Measurements from ENCODE around the gene ACADL. TPM values are rescaled to one million over a fixed set of nuclear protein-coding genes. Genes with fewer than 3 reads are reported as not detected.

The ACADL gene
- polyA plus RNA-seq (2012; ENCODE audit: low read depth, missing spikeins) = not detected

- FAIRE-seq (no peak), DNase-seq (ENCODE audit: insufficient read length, low spot score) (peak; percentile 16)
- TF ChIP-seq POLR2A (IDR thresholded peaks at IDR 0.05; ENCODE audit: low read depth, low read length) (no peak), POLR2AphosphoS5 (IDR thresholded peaks at IDR 0.05; ENCODE audit: low read depth, low read length) (no peak), PAX5 (IDR thresholded peaks at IDR 0.05; ENCODE audit: insufficient read depth, low read length, severe bottlenecking) (no peak), SPI1 (IDR thresholded peaks at IDR 0.05; ENCODE audit: low read depth, low read length) (no peak), POU2F2 (IDR thresholded peaks at IDR 0.05; ENCODE audit: low read depth, low read length) (no peak), TAF1 (IDR thresholded peaks at IDR 0.05; ENCODE audit: low read depth, low read length) (no peak)
Observed at GRCh38 chr2:210224941-210225672, at the start of gene ACADL. TSS of gene ACADL (minus strand) at chr2:210225447. CDS start at chr2:210225263, 184 bp downstream.

DNA sequence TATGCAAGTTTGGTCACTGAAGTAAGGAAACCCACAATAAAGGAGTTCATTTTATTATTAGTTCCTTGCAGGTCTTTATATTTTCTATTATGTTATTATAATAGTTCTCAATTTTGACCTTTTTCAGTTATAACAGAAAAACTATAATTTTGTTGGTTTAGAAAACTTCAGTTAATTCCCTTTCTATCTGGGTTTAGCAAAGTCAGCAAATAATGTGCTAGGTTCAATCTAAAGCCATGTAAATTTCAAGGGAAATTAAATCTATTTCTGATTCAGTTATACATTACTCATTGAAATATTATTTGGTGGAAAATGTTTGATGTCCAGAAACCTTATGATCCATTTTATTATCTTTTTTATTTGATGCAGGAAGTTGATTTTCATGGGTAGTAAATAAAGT lies 46.1 kb upstream of the ACADL start:
- DNase-seq (ENCODE audit: insufficient read length, low spot score) (no peak), FAIRE-seq (no peak)

GRCh38 chr2:210269148-210269547 lies 43.9 kb upstream of the ACADL start:
- TF ChIP-seq SPI1 (IDR thresholded peaks at IDR 0.05; ENCODE audit: low read depth, low read length) (no peak), POU2F2 (IDR thresholded peaks at IDR 0.05; ENCODE audit: low read depth, low read length) (no peak)
- FAIRE-seq (no peak), DNase-seq (ENCODE audit: insufficient read length, low spot score) (no peak)

More for the DNA sequence above, 46.1 kb upstream of the ACADL start:
- no peak for TF ChIP-seq POU2F2 (IDR thresholded peaks at IDR 0.05; ENCODE audit: low read depth, low read length)
- TF ChIP-seq POLR2AphosphoS5 (IDR thresholded peaks at IDR 0.05; ENCODE audit: low read depth, low read length) = no peak
- TF ChIP-seq POLR2A (IDR thresholded peaks at IDR 0.05; ENCODE audit: low read depth, low read length) = no peak
- TF ChIP-seq TAF1 (IDR thresholded peaks at IDR 0.05; ENCODE audit: low read depth, low read length) = no peak
- no peak for TF ChIP-seq PAX5 (IDR thresholded peaks at IDR 0.05; ENCODE audit: insufficient read depth, low read length, severe bottlenecking)
- TF ChIP-seq SPI1 (IDR thresholded peaks at IDR 0.05; ENCODE audit: low read depth, low read length) = no peak

- FAIRE-seq (no peak), DNase-seq (ENCODE audit: insufficient read length, low spot score) (no peak)
- TF ChIP-seq POLR2A (IDR thresholded peaks at IDR 0.05; ENCODE audit: low read depth, low read length) = no peak
Observed at GRCh38 chr2:210268281-210268680, 43.0 kb upstream of the ACADL start.

DNA sequence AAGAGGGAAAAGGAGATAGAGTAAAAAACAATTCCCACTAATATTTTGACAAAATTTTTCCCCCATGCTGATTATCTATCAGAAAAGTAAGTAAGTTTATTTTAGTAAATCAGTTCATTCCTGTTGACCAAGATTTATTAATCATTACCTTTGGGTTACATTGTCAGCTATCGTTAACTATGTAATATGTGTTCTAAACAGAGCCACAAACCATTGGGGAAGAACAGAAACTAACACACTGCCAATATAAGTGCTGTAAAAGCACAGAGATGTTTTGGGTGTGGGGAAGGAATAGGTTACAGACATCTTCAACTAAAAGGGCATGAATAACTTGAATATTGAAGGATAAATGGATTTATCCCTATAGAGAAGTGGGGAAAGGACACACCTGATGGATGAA lies 42.5 kb upstream of the ACADL start:
- DNase-seq (ENCODE audit: insufficient read length, low spot score) = no peak
- no peak for TF ChIP-seq POU2F2 (IDR thresholded peaks at IDR 0.05; ENCODE audit: low read depth, low read length)
- no peak for TF ChIP-seq POLR2A (IDR thresholded peaks at IDR 0.05; ENCODE audit: low read depth, low read length)
- no peak for TF ChIP-seq POLR2AphosphoS5 (IDR thresholded peaks at IDR 0.05; ENCODE audit: low read depth, low read length)
- TF ChIP-seq SPI1 (IDR thresholded peaks at IDR 0.05; ENCODE audit: low read depth, low read length) = no peak
- TF ChIP-seq TAF1 (IDR thresholded peaks at IDR 0.05; ENCODE audit: low read depth, low read length) = no peak
- FAIRE-seq = no peak

GRCh38 chr2:210264282-210264681 lies 39.0 kb upstream of the ACADL start:
- DNase-seq (ENCODE audit: insufficient read length, low spot score) (no peak), FAIRE-seq (no peak)
- TF ChIP-seq PAX5 (IDR thresholded peaks at IDR 0.05; ENCODE audit: insufficient read depth, low read length, severe bottlenecking) = no peak
- no peak for TF ChIP-seq SPI1 (IDR thresholded peaks at IDR 0.05; ENCODE audit: low read depth, low read length)
- no peak for TF ChIP-seq POU2F2 (IDR thresholded peaks at IDR 0.05; ENCODE audit: low read depth, low read length)
- no peak for TF ChIP-seq TAF1 (IDR thresholded peaks at IDR 0.05; ENCODE audit: low read depth, low read length)

DNA sequence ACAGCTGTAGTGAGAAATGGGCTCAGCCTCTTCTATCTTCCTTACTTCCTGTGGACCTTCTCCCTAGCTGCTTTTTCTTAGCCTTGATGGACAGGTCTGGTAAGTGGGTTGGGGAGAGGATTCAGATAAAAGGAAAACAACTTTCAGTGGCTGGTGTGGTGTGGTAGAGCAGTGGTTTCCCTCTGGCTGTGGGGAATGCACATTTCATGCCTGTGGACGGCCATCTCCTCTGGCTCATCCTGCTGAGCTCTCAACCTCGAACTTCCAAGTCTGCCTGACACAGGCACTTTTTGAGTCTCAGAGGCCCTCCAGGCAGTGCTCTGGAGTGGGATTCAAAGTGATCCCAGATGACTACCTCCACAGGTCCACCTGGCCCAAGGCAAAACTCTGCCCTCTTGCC lies 38.6 kb upstream of the ACADL start:
- TF ChIP-seq POLR2AphosphoS5 (IDR thresholded peaks at IDR 0.05; ENCODE audit: low read depth, low read length) = no peak
- no peak for TF ChIP-seq POU2F2 (IDR thresholded peaks at IDR 0.05; ENCODE audit: low read depth, low read length)
- TF ChIP-seq SPI1 (IDR thresholded peaks at IDR 0.05; ENCODE audit: low read depth, low read length) = no peak
- no peak for TF ChIP-seq POLR2A (IDR thresholded peaks at IDR 0.05; ENCODE audit: low read depth, low read length)
- no peak for TF ChIP-seq TAF1 (IDR thresholded peaks at IDR 0.05; ENCODE audit: low read depth, low read length)
- TF ChIP-seq PAX5 (IDR thresholded peaks at IDR 0.05; ENCODE audit: insufficient read depth, low read length, severe bottlenecking) = no peak
- DNase-seq (ENCODE audit: insufficient read length, low spot score) (no peak), FAIRE-seq (no peak)

DNA sequence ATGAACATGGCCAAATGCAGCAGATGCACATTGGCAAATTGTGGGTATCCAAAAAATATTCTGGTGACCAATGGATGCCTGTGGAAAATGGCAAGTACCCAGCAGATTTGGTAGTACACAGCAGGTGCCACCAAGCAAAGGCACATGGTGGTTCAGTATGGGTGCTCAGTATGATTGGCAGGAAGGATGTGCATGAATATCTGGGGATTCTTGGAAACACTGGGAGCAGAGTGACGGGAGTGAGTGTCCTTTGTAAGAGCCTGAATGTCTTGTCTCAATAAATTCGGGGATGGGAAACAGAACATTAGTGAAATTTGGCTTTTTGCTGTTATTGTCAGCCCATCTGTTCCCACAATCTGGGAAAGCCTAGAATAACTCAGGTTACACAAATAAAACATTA lies 36.8 kb upstream of the ACADL start:
- TF ChIP-seq TAF1 (IDR thresholded peaks at IDR 0.05; ENCODE audit: low read depth, low read length) = no peak
- TF ChIP-seq PAX5 (IDR thresholded peaks at IDR 0.05; ENCODE audit: insufficient read depth, low read length, severe bottlenecking) = no peak
- FAIRE-seq = no peak
- no peak for DNase-seq (ENCODE audit: insufficient read length, low spot score)

- DNase-seq (ENCODE audit: insufficient read length, low spot score) (no peak), FAIRE-seq (no peak)
- TF ChIP-seq PAX5 (IDR thresholded peaks at IDR 0.05; ENCODE audit: insufficient read depth, low read length, severe bottlenecking) = no peak
- TF ChIP-seq POLR2A (IDR thresholded peaks at IDR 0.05; ENCODE audit: low read depth, low read length) = no peak
- no peak for TF ChIP-seq TAF1 (IDR thresholded peaks at IDR 0.05; ENCODE audit: low read depth, low read length)
- no peak for TF ChIP-seq POU2F2 (IDR thresholded peaks at IDR 0.05; ENCODE audit: low read depth, low read length)
- no peak for TF ChIP-seq SPI1 (IDR thresholded peaks at IDR 0.05; ENCODE audit: low read depth, low read length)
- TF ChIP-seq POLR2AphosphoS5 (IDR thresholded peaks at IDR 0.05; ENCODE audit: low read depth, low read length) = no peak
Observed at GRCh38 chr2:210259687-210260086, 34.4 kb upstream of the ACADL start.

- TF ChIP-seq POLR2AphosphoS5 (IDR thresholded peaks at IDR 0.05; ENCODE audit: low read depth, low read length) = no peak
- no peak for TF ChIP-seq TAF1 (IDR thresholded peaks at IDR 0.05; ENCODE audit: low read depth, low read length)
- TF ChIP-seq PAX5 (IDR thresholded peaks at IDR 0.05; ENCODE audit: insufficient read depth, low read length, severe bottlenecking) = no peak
- no peak for TF ChIP-seq SPI1 (IDR thresholded peaks at IDR 0.05; ENCODE audit: low read depth, low read length)
- TF ChIP-seq POLR2A (IDR thresholded peaks at IDR 0.05; ENCODE audit: low read depth, low read length) = no peak
- no peak for TF ChIP-seq POU2F2 (IDR thresholded peaks at IDR 0.05; ENCODE audit: low read depth, low read length)
- FAIRE-seq (no peak), DNase-seq (ENCODE audit: insufficient read length, low spot score) (no peak)
Observed at GRCh38 chr2:210252699-210253606, 27.7 kb upstream of the ACADL start.

Measured in GM12891 (cell line).